K562 (cell line): ENCODE measurements around the gene ATP9A. TPM values are rescaled to one million over a fixed set of nuclear protein-coding genes. Genes with fewer than 3 reads are reported as not detected.

Experiments used
- CHAMP1 ChIP-seq: fragments of 450-650 bp; IDR thresholded peaks from 2 replicates; pipeline ENCODE4 v1.6.1; 2016; ENCODE audit warnings: mild to moderate bottlenecking
- FIP1L1 ChIP-seq: fragments of 200-400 bp; formaldehyde crosslinking; IDR thresholded peaks from 2 replicates; pipeline ENCODE4 v1.6.1; 2018; ENCODE audit warnings: mild to moderate bottlenecking, low read depth, low read length; ENCODE audit not compliant: poor library complexity, severe bottlenecking
- FOXA1 ChIP-seq: fragments of 450-650 bp; IDR thresholded peaks from 2 replicates; pipeline ENCODE4 v1.6.1; 2016; ENCODE audit warnings: mild to moderate bottlenecking, borderline replicate concordance
- NELFE ChIP-seq: IDR thresholded peaks from 2 replicates; pipeline ENCODE4 v1.6.1; 2011; ENCODE audit warnings: mild to moderate bottlenecking; ENCODE audit not compliant: insufficient read depth, insufficient read length
- STAT6 ChIP-seq: sonication (generic); formaldehyde crosslinking; IDR thresholded peaks from 2 replicates; pipeline ENCODE4 v1.8.1; 2023; ENCODE audit warnings: mild to moderate bottlenecking, missing genetic modification reagents
- ZNF134 ChIP-seq: fragments of 250-450 bp; sonication (Bioruptor Pico); conservative IDR thresholded peaks from 2 replicates; pipeline ENCODE4 v1.4.0; 2020
- ZNF384 ChIP-seq: IDR thresholded peaks from 2 replicates; pipeline ENCODE4 v1.6.1; 2012; ENCODE audit warnings: low read depth, low read length, improper control_type of control experiment
- polyA plus RNA-seq, 8 experiments: library from polyadenylated mRNA; depleted of rRNA in 4 of 8; stranded (reverse) in 5 of 8; unstranded in 3 of 8; fragments of >200 nt; fragmentation: Nextera tagmentation in 2 of 8; fragmentation: Illumina TruSeq in 1 of 8; extraction: Ambion mirVana in 2 of 8; extraction: Trizol in 1 of 8; gene quantifications; 2 replicates each; pipeline versions ENCODE4 v1.2.1 to v1.2.3, GENCODE V29; 2011 to 2014; ENCODE audit warnings: inconsistent platforms in 1 of 8, missing spikeins in 1 of 8
- total RNA-seq, 7 experiments: library from RNA; depleted of rRNA in 6 of 7; stranded (reverse); fragments of >200 nt in 6 of 7; fragmentation: Illumina TruSeq in 2 of 7; extraction: Trizol in 2 of 7; gene quantifications; 2 replicates each; pipeline versions ENCODE4 v1.2.1 to v1.2.3, GENCODE V29; 2011 to 2021; ENCODE audit warnings: low replicate concordance in 1 of 7

ATP9A gene
- total and polyA plus RNA-seq, 9 of the 15 experiments (the other 6 are each of a cell fraction or from before 2014, with no cell fraction given) = 0.18 to 0.62 (median 0.29) TPM

DNA sequence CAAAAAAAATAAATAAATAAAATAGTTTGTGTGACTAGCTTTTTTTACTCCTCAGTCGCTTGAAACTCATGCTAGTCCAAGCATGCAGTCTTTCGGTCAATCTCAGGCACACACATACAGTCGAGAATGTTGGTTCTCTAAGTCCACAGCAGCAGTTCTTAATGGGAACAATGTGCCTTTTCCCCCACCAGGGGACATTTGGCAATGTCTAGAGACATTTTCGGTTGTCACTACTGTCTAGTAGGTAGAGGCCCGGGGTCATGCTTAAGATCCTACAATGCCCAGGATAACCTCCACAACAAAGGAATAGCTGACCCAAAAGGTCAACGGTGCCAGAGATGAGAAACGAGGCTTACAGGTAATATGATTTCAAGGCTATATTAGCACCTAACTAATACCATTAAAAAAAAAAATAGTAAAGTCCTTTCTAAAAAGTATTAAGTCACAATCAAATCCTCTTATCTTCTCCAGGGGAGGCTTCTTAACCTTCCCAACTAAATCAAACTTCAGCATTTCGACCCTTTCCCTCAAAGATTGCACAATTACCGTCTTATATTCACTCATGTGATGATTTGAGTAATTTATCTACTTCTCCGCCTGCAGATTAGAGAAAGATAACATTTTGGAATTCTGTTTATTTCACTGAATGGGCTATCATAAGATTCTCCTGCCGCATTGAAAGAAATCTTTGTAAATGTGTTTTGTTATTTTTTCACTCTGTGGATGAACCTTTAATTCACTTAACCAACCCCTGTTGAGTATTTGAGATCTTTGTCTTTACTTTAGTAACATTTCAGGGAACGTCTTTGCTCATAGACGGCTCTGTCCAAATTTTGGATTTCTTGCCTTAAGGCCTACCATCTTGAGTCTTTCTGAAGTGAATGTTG is 42.2 kb upstream of the ATP9A start (continued):
- TF ChIP-seq STAT6 (CRISPR knock-in tag) = no peak
- TF ChIP-seq FIP1L1 = no peak
- TF ChIP-seq ZNF384 = no peak
- TF ChIP-seq CHAMP1 = no peak
- no peak for TF ChIP-seq ZNF134 (CRISPR knock-in tag)
- TF ChIP-seq FOXA1 = no peak
- no peak for TF ChIP-seq NELFE
